ENCODE results near the gene PUM1.

PUM1 gene

DNA sequence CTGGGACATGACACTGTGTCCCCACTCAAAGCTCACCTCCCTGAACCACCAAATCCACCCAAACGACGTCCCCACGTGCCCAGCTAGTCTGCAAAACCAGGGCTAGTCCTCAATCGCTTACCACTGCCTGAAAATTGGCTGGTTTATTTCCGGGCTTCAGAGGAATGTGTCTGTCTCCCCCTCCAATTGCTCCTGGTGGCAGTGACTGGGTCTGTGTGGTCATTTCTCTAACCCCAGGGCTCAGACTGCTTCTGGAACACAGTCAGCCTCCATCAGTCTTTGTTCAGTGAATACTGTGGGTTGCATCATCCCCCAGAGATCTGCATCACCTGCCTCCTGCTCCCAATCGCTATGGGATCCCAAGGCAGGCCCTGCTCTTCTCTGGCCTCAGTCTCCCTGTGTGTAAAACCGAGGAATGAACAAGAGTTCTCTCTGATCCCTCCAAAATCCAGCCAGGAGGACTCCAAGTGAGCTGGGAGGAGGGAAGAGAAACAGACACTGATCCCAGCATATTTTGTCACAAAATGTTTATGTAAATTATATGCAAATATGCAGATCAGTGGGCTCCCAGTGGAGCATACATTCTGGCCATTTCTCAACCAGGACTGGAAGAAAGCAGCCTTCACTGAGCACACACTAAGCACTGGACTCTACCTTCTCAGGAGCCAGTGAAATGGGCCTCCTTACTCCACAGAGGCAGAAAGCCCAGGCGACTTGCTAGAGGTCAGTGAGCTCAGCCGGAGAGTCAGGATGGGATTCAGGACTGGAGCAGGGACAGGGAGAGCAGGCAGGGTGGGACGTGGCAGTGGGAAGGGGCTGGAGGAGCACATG, 177.8 kb downstream of the PUM1 start:
- no peak for DNase-seq

DNA sequence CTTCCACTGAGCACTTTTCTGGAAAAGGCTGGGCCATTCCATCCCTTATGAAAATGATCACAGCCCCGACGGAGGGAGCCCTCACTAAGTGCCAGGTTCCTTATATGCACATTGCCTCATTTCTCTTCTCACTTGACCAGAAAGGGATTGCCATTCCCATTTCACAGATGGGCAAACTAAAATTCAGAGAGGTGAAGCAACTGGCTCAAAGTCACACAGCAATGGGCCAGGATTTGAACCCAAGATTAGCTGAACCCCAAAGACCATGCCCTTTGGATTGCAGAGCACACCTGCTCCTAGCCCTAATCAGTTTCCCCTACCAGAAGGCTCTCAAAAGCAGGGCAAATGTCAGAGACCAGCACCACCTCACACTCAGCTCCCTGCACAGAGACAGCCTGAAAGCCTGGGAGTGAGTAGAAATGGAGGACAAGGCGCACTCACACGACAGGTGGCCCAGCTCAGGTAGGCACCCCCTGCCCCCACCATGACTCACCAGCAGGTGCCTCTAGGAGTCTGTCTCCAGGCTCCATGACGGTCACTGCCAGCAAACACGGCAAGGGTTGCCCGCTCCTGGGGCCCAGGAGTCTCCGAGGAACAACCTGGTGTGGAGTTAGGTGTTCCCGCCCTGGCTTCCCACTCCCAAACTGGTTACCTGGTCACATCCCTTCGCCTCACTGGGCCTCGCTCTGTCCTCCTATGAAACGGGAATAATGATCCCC, 178.6 kb downstream of the PUM1 start:
- DNase-seq: no peak

DNA sequence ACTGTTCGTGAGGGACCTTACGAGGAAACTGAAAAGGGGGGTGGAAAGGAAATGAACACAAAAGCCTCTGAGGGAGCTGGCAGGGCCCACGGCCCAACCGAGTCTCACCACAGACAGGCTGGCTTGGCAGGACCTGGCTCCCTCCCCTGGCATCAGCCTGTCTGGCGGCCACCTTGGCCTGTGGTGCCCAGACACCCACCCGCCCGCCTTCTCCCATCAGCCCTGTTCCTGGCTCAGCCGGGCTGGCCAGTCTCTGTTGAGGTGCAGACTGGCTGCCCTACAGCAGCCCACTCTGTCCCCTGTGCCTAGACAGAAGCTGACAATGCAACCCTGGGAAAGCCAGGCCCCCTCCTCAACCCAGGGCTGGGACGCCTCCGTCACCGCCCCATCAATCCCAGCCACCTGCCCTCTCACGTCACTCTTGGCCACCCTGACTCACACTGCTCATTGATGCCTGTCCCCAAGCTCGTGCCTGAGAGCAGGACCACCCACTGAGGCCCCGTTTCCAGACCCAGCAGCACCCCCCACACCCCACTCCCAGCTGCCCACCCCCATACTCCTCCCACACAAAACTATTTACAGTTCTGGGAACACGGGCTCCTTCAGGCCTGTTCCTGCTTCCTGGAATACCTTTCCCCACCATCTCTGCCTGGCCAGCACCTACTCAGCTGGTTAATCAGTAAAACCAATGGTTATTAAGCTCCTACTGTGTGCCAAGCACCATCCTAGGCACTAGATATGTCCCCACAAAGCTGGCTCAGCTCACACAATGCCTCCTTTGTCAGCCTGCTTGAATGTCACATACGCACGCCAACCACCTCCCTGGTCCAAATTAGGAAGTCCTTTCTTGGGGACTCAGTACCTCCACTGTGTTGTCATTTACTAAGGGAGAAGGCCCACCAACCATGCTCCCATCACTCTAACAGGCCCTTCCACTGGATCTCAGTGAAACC, 179.7 kb downstream of the PUM1 start:
- DNase-seq: no peak

DNA sequence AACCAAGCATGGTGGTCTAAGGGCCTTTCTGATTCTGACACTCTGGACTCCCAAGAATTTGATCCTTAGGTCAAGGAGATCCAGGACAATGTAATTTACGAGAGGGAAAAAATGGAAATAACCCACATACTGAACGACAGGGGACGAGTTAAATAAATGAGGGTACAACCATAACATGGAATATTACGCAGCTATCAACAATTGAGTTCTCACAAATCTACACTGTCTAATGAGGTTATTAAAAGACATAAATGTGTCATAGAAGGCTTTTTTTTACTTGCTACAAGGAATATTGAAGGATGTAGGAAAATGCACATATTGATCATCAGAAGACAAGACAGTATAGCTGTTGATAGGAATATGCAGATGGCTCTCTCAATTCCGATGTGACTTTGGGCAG, 180.8 kb downstream of the PUM1 start:
- no peak for DNase-seq

DNA sequence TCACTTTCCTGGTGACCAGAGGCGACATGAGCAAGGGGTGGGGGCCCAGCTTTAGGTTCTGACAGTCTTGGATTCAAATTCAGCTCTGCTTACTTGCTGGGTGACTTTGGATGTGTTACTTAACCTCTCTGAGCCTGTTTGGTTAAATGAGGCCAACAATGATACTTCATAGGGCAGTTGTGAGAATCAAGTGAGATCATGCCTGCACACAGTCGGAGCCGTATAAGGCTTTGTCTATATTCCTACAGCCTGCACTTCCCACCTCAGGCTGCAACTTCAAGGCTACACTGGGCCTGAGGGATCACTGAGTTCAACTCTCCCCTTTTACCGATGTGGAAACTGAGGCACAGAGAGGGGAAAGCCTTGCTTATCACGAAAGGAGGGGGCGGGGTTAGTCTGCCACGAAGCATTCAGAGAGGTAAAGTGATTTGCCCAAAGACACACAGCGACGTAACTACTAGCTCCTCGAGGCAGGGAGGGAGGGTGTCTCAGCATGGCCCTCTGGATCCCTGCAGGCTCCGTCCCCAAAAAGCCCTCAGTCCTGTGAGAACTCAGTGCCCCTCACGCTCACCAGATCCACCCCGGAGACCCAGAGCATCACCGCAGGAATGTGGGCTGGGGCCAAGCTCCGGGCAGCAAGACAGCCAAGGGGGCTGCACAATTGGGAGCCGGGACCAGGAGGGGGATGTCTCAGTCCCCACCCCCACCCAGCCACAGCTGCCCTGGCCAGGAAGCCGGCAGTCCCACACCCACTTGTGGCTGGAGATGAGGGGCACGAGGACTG, 181.9 kb downstream of the PUM1 start:
- DNase-seq: no peak

DNA sequence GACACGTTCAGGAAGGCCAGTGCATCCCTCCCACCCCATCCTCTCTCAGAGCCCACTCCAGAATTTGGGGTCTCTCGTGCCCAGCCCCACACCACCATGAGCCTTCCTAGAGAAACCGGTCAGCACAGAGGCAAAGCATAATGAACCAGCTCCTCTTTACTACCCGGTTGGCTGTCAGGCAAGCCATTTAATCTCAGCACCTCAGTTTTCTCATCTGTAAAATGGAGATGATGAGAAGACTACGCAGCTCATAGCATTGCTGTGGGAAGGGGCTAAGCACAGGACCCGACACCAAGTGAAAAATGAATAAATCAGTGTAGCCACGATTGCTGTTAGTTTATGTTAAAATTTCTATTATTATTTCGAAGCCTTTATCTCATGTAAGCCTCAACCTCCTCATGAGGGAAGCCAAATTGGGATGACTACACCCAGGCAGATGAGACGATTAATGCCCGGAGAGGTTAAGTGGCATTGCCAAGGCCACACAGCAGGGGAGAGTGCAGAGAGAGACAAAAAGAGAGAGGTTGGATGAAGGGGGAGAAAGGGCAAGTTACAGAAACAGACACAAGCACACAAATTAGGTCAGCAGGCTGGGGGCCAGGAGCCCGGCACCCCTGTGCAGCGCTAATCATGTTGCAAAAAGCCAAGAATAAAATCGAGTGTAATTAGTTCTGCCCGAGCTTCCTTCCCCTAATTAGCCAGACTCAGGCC, 182.7 kb downstream of the PUM1 start:
- DNase-seq: no peak

Data from NK-92 treated with Interleukin-12 subunit alpha and Interleukin-12 subunit beta, amount 100 ng/mL, for 24 hours (cell line).